Endothelial cell of umbilical vein (primary cell): Measurements from ENCODE around the gene PDE4B. TPM values are rescaled to one million over a fixed set of nuclear protein-coding genes. Genes with fewer than 3 reads are reported as not detected.

Source experiments
- BruUV-seq: library from RNA; stranded (reverse); fragments of 400-500 nt; replicated peaks from 2 replicates; lab custom pipeline; 2021; lab: Mats Ljungman, UMichigan
- CTCF ChIA-PET: fragments of 300-600, 350-600 bp; sonication (Branson Sonifier 250); formaldehyde crosslinking; loops from one replicate; lab custom pipeline; 2021; ENCODE audit warnings: antibody characterized with exemption, inconsistent platforms; lab: Charles Lee
- POLR2A ChIA-PET: fragments of 300-600, 350-600 bp; sonication (Branson Sonifier 250); formaldehyde crosslinking; loops from one replicate; lab custom pipeline; 2021; ENCODE audit warnings: antibody characterized with exemption, inconsistent platforms; lab: Charles Lee
- DNase-seq: peaks from one replicate; pipeline ENCODE4 v3.0.0-alpha.2; 2011; ENCODE audit warnings: low read depth, low spot score
- FAIRE-seq: peaks from 2 replicates; lab custom pipeline; 2011; peaks lifted over from hg19 to GRCh38; lab: Jason Lieb, UNC
- H2AFZ ChIP-seq: 2 replicates; pipeline ENCODE4 v1.6.0; 2012; ENCODE audit warnings: low read depth, low read length, control low read depth, inconsistent platforms
- H3K27ac ChIP-seq: 2 replicates; pipeline ENCODE4 v1.5.1; 2011; ENCODE audit warnings: low read depth, mild to moderate bottlenecking, control low read depth, low read length, moderate library complexity; ENCODE audit not compliant: insufficient read depth
- H3K27me3 ChIP-seq, 2 experiments: 2 replicates each; pipeline versions ENCODE4 v1.6.0 to v1.6.1; 2011; ENCODE audit warnings: low read length in 2 of 2, mixed read lengths in 1 of 2; ENCODE audit not compliant: control insufficient read depth in 2 of 2, insufficient read depth in 2 of 2
- H3K36me3 ChIP-seq, 2 experiments: 2 replicates in 1 of 2; 3 replicates in 1 of 2; pipeline ENCODE4 v1.5.1; 2011; ENCODE audit warnings: low read length in 2 of 2, mild to moderate bottlenecking in 1 of 2, moderate library complexity in 1 of 2; ENCODE audit not compliant: control insufficient read depth in 2 of 2, insufficient read depth in 2 of 2; ENCODE audit errors: extremely low read depth in 1 of 2
- H3K4me1 ChIP-seq: 3 replicates; pipeline ENCODE4 v1.5.1; 2011; ENCODE audit warnings: mild to moderate bottlenecking, low read length; ENCODE audit not compliant: control insufficient read depth, insufficient read depth; ENCODE audit errors: extremely low read depth
- H3K4me2 ChIP-seq: 2 replicates; pipeline ENCODE4 v1.6.1; 2011; ENCODE audit warnings: low read length, control low read depth, mixed read lengths; ENCODE audit not compliant: insufficient read depth
- H3K4me3 ChIP-seq, 3 experiments: fragments of 200-600 bp in 1 of 3; sonication (generic), shearing (Covaris generic) in 1 of 3; replicated peaks in 1 of 3; 2 replicates each; pipeline ENCODE4 v1.5.1; 2011 to 2016; ENCODE audit warnings: control low read depth in 3 of 3, low read length in 3 of 3, mild to moderate bottlenecking in 2 of 3, inconsistent platforms in 1 of 3, low read depth in 1 of 3, moderate library complexity in 1 of 3; ENCODE audit not compliant: insufficient read depth in 1 of 3
- H3K79me2 ChIP-seq: 2 replicates; pipeline ENCODE4 v1.6.0; 2012; ENCODE audit warnings: low read length, inconsistent platforms; ENCODE audit not compliant: control insufficient read depth, insufficient read depth
- H3K9ac ChIP-seq: replicated peaks from 2 replicates; pipeline ENCODE3; 2011; ENCODE audit warnings: low read length, control low read depth; ENCODE audit not compliant: insufficient read depth; ENCODE audit errors: extremely low read depth
- H3K9me1 ChIP-seq: replicated peaks from 3 replicates; pipeline ENCODE4 v1.6.0; 2011; ENCODE audit warnings: mild to moderate bottlenecking, low read length; ENCODE audit not compliant: control insufficient read depth, insufficient read depth; ENCODE audit errors: extremely low read depth
- H3K9me3 ChIP-seq: replicated peaks from 2 replicates; pipeline ENCODE4 v1.5.1; 2012; ENCODE audit warnings: low read length, inconsistent platforms; ENCODE audit not compliant: control insufficient read depth, insufficient read depth
- H4K20me1 ChIP-seq: replicated peaks from 2 replicates; pipeline ENCODE3; 2011; ENCODE audit warnings: mild to moderate bottlenecking, low read length; ENCODE audit not compliant: control insufficient read depth, insufficient read depth; ENCODE audit errors: extremely low read depth
- CTCF ChIP-seq, 2 donors: IDR thresholded peaks; 1 replicate in 1 of 2; 2 replicates in 1 of 2; pipeline ENCODE4 v1.5.1; 2011; ENCODE audit warnings: low read length in 2 of 2, mild to moderate bottlenecking in 2 of 2, moderate library complexity in 2 of 2, control low read depth in 1 of 2, inconsistent platforms in 1 of 2, low read depth in 1 of 2; ENCODE audit not compliant: insufficient read depth in 1 of 2; ENCODE audit errors: extremely low read depth in 1 of 2
- EZH2 ChIP-seq: IDR thresholded peaks from 2 replicates; pipeline ENCODE4 v1.6.1; 2012; ENCODE audit warnings: borderline replicate concordance, low read depth, mild to moderate bottlenecking, moderate library complexity, low read length, inconsistent platforms; ENCODE audit not compliant: severe bottlenecking
- FOS ChIP-seq: IDR thresholded peaks from 2 replicates; pipeline ENCODE4 v1.6.1; 2011; ENCODE audit warnings: mild to moderate bottlenecking, low read length, moderate library complexity, borderline replicate concordance; ENCODE audit not compliant: insufficient read depth
- GATA2 ChIP-seq: IDR thresholded peaks from 2 replicates; pipeline ENCODE4 v1.7.0; 2011; ENCODE audit warnings: low read depth, mild to moderate bottlenecking, moderate library complexity, mixed read lengths, low read length; ENCODE audit not compliant: insufficient read length, insufficient read depth
- JUN ChIP-seq: IDR thresholded peaks from 2 replicates; pipeline ENCODE4 v1.6.1; 2011; ENCODE audit warnings: borderline replicate concordance, low read depth; ENCODE audit not compliant: insufficient read length, insufficient read depth
- MYC ChIP-seq: IDR thresholded peaks from one replicate; pipeline ENCODE4 v1.6.1; 2011; ENCODE audit warnings: mild to moderate bottlenecking, low read depth, low read length
- POLR2A ChIP-seq: IDR thresholded peaks from 2 replicates; pipeline ENCODE4 v1.6.1; 2012; ENCODE audit warnings: low read depth, mild to moderate bottlenecking, control low read depth, low read length
- POLR2AphosphoS5 ChIP-seq: IDR thresholded peaks from 2 replicates; pipeline ENCODE4 v1.6.1; 2012; ENCODE audit warnings: low read depth, mild to moderate bottlenecking, control low read depth, low read length, moderate library complexity; ENCODE audit not compliant: insufficient read depth
- dilution Hi-C: fragments of 300-500 bp; cut with MboI; formaldehyde crosslinking; loops from one replicate; pipeline ENCODE4 v1.15.0; 2019; ENCODE audit warnings: low sequenced_read_pairs; ENCODE audit not compliant: extremely low pct_ligation_motif_present
- intact Hi-C: fragments of 100-400 bp; cut with micrococcal nuclease; formaldehyde crosslinking; loops from one replicate; pipeline ENCODE4 v1.10.0; 2022
- polyA plus RNA-seq, 4 experiments: library from polyadenylated mRNA; depleted of rRNA in 3 of 4; stranded (reverse) in 3 of 4; unstranded in 1 of 4; fragments of >200 nt; gene quantifications; 2 replicates each; pipeline versions ENCODE4 v1.2.1 to v1.2.3, GENCODE V29; 2011 to 2012; ENCODE audit warnings: missing spikeins in 1 of 4
- total RNA-seq: library from RNA; stranded (reverse); gene quantifications from 2 replicates; pipeline ENCODE4 v1.2.3, GENCODE V29; 2021
- TF ChIP-seq, protein P1 (sequence below): IDR thresholded peaks from 2 replicates; pipeline ENCODE4 v1.6.1; 2011; ENCODE audit not compliant: insufficient read depth, insufficient read length

Gene PDE4B
- total and polyA plus RNA-seq, 2 donors (not counting 3 experiments of a cell fraction or from before 2014, with no cell fraction given) = 63.5 to 69.8 TPM

DNA sequence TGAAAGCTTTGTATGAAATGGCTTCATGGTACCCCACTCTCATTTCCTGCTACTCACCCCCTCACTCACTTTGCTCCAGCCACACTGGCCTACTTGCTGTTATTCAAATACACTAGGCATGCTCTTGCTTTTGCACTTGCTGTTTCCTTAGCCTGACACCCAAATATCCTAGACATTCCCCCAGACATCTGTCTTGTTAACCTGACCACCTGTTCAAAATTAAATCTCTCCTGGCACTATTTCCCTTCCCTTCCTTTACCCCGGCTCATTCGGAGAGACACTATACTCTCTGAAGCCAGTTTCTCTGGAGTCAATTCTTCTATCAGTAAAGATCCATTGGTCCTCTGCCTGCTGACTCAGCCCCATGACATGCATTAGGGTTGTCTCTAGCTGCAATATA is 435.3 kb downstream of the PDE4B start:
- no peak for FAIRE-seq
- no peaks in the 10 kb centered on the region for H3K9me1 ChIP-seq
- no TSS peak for BruUV-seq

More for the DNA sequence above, 435.3 kb downstream of the PDE4B start:
- H3K79me2 ChIP-seq = no peaks in the 10 kb centered on the region
- no peak overlapping the region for H3K4me2 ChIP-seq
- no peaks in the 10 kb centered on the region for H3K36me3 ChIP-seq
- TF ChIP-seq POLR2A = no peak
- no peak for TF ChIP-seq POLR2AphosphoS5
- TF ChIP-seq CTCF (IDR thresholded peaks at IDR 0.05; ENCODE audit: extremely low read depth in 1 of 2, insufficient read depth in 1 of 2, low read depth in 1 of 2, low read length in 2 of 2) = no peak
- no peak for TF ChIP-seq MYC
- TF ChIP-seq FOS = no peak
- TF ChIP-seq, protein P1, sequence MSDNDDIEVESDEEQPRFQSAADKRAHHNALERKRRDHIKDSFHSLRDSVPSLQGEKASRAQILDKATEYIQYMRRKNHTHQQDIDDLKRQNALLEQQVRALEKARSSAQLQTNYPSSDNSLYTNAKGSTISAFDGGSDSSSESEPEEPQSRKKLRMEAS = no peak
- no peak for TF ChIP-seq JUN
- TF ChIP-seq GATA2 = no peak
- no peak for TF ChIP-seq EZH2
- ChIA-PET CTCF (interaction anchor here (1.0 kb wide), 1 partner anchor 14 kb away, joined by 3 read pairs; no protein-coding TSS in a partner anchor), POLR2A (no interaction called here)
- H4K20me1 ChIP-seq = no peaks in the 10 kb centered on the region
- no peak overlapping the region for H3K9ac ChIP-seq
- no peaks in the 10 kb centered on the region for H3K4me1 ChIP-seq
- no peak for DNase-seq
- no peak overlapping the region for H3K27ac ChIP-seq
- no peaks in the 10 kb centered on the region for H3K9me3 ChIP-seq
- no peak overlapping the region for H3K4me3 ChIP-seq
- intact Hi-C loops = no loop called here
- no peak overlapping the region for H2AFZ ChIP-seq
- dilution Hi-C loops = no loop called here
- no peaks in the 10 kb centered on the region for H3K27me3 ChIP-seq
